ENCODE results near the gene CAPZA2.
A peak's percentile ranks its signal among the peaks of the same experiment; 100 is the strongest.
"Not testable (repeated sequence)": the region's sequence is repeated elsewhere in the genome, so short reads cannot be mapped to it uniquely, and the experiment has no call there.

CAPZA2 gene

GRCh38 chr7:116922545-116922944 lies 60.2 kb downstream of the CAPZA2 start:
- no peak for DNase-seq

- DNase-seq: no peak
These were observed 62.4 kb downstream of the CAPZA2 start for GRCh38 chr7:116924741-116925140.

GRCh38 chr7:116929021-116929420 lies 66.6 kb downstream of the CAPZA2 start:
- DNase-seq: no peak

- peak; percentile 78 for DNase-seq
These were observed 67.8 kb downstream of the CAPZA2 start for GRCh38 chr7:116929914-116930913.

- no peak for DNase-seq
These were observed 70.2 kb downstream of the CAPZA2 start for GRCh38 chr7:116932566-116932965.

GRCh38 chr7:116933465-116933864 lies 71.1 kb downstream of the CAPZA2 start:
- no peak for DNase-seq

GRCh38 chr7:116934580-116934979 lies 72.2 kb downstream of the CAPZA2 start:
- no peak for DNase-seq

GRCh38 chr7:116936844-116937243 lies 74.5 kb downstream of the CAPZA2 start:
- DNase-seq: not testable (repeated sequence)

GRCh38 chr7:116938678-116939077 lies 76.3 kb downstream of the CAPZA2 start:
- no peak for DNase-seq

GRCh38 chr7:116940689-116941370 lies 78.4 kb downstream of the CAPZA2 start:
- no peak for DNase-seq

- no peak for DNase-seq
These were observed 80.1 kb downstream of the CAPZA2 start for GRCh38 chr7:116942504-116942903.

- no peak for DNase-seq
These were observed 86.5 kb downstream of the CAPZA2 start for GRCh38 chr7:116948934-116949333.

- DNase-seq: no peak
These were observed 87.8 kb downstream of the CAPZA2 start for GRCh38 chr7:116949941-116950801.

GRCh38 chr7:116950889-116951351 lies 88.5 kb downstream of the CAPZA2 start:
- DNase-seq: no peak

GRCh38 chr7:116951366-116952292 lies 89.2 kb downstream of the CAPZA2 start:
- no peak for DNase-seq

GRCh38 chr7:116952635-116953371 lies 90.4 kb downstream of the CAPZA2 start:
- peak; percentile 72 for DNase-seq

GRCh38 chr7:116953372-116953905 lies 91.1 kb downstream of the CAPZA2 start, which contains the start of gene ST7:
Gene ST7, plus strand, starts transcription at chr7:116953501. Its CDS starts 40 bp downstream, at chr7:116953541.
- peak; percentile 84 for DNase-seq

GRCh38 chr7:116953906-116954838 lies 91.8 kb downstream of the CAPZA2 start:
- DNase-seq: peak; percentile 81

- DNase-seq: no peak
These were observed 93.0 kb downstream of the CAPZA2 start for GRCh38 chr7:116955340-116955739.

Data from retina (tissue), 1 donor.